Right lobe of liver (tissue), 6 donors: ENCODE results near the gene PTPN3. TPM values are rescaled to one million over a fixed set of nuclear protein-coding genes. Genes with fewer than 3 reads are reported as not detected.

ENCODE experiments used
- ATAC-seq, 4 donors: fragments of 200-7000 bp; cut with Tn5 transposase; one replicate each; pipeline ENCODE4 v1.9.1; 2020; ENCODE audit warnings: mild to moderate bottlenecking in 4 of 4, moderate library complexity in 4 of 4
- DNase-seq, 3 donors: peaks; one replicate each; pipeline ENCODE4 v3.0.0-alpha.2; 2020
- H3K27ac ChIP-seq, 3 donors: fragments of 200-600 bp; one replicate each; pipeline ENCODE4 v1.8.0; 2022
- H3K27me3 ChIP-seq, 2 donors: fragments of 200-600 bp; one replicate each; pipeline ENCODE4 v1.8.0; 2022
- H3K36me3 ChIP-seq, 4 donors: fragments of 200-600 bp; sonication (generic) in 1 of 4; one replicate each; pipeline versions ENCODE4 v1.5.1 to v1.8.0; 2017 to 2022; ENCODE audit warnings: control low read depth in 1 of 4
- H3K4me1 ChIP-seq, 4 donors: fragments of 200-600 bp; sonication (generic) in 1 of 4; one replicate each; pipeline versions ENCODE4 v1.5.1 to v1.8.0; 2017 to 2022; ENCODE audit warnings: control low read depth in 1 of 4
- H3K4me3 ChIP-seq, 3 donors: fragments of 200-600 bp; one replicate each; pipeline ENCODE4 v1.8.0; 2022
- H3K9me3 ChIP-seq, 4 donors: fragments of 200-600 bp; sonication (generic) in 1 of 4; one replicate each; pipeline versions ENCODE4 v1.5.1 to v1.8.0; 2017 to 2022; ENCODE audit warnings: control low read depth in 1 of 4
- CTCF ChIP-seq, 4 donors: fragments of 200-600 bp in 3 of 4; fragments of 450-650 bp in 1 of 4; IDR thresholded peaks; one replicate each; pipeline versions ENCODE4 v1.5.1 to v1.8.0; 2016 to 2022; ENCODE audit warnings: antibody characterized with exemption in 4 of 4, mild to moderate bottlenecking in 2 of 4
- POLR2A ChIP-seq: fragments of 450-650 bp; IDR thresholded peaks from one replicate; pipeline ENCODE4 v1.6.1; 2017; ENCODE audit warnings: antibody characterized with exemption, mild to moderate bottlenecking
- WGBS: methylation state at CpG from one replicate; pipeline ENCODE4 v1.1.6; 2018; ENCODE audit warnings: low coverage, low lambda C conversion rate; ENCODE audit not compliant: insufficient coverage; ENCODE audit errors: missing lambda C conversion rate; 5-methylcytosine and 5-hydroxymethylcytosine counted together
- intact Hi-C, 2 donors: fragments of 100-400 bp; cut with DNase I; formaldehyde crosslinking; loops; one replicate each; pipeline versions ENCODE4 v1.11.2 to v1.14.1; 2022
- total RNA-seq, 6 experiments: library from RNA; depleted of rRNA in 2 of 6; stranded (reverse); fragments of >200 nt in 2 of 6; fragmentation: NEBNext Ultra II Directional in 3 of 6; extraction: Animal tissue kit (Norgen Biotek cat#: 25700) in 3 of 6; gene quantifications; one replicate each; pipeline versions ENCODE4 v1.1.0 to v1.2.4, GENCODE V29; 2016 to 2023
- donor health status: DM: no; HTN: yes; CAD: no.
- donor health status: DM: no; HTN: no; CAD: no.
- donor health status: DM: no; HTN: no; CAD: no.
- donor health status: DM: no; HTN: yes; CAD: no.
- donor health status: DM: no; HTN: yes; CAD: no.

The PTPN3 gene
- total RNA-seq, 6 experiments from 2014 or later, result 15.0 to 33.3 (median 30.0) TPM

DNA sequence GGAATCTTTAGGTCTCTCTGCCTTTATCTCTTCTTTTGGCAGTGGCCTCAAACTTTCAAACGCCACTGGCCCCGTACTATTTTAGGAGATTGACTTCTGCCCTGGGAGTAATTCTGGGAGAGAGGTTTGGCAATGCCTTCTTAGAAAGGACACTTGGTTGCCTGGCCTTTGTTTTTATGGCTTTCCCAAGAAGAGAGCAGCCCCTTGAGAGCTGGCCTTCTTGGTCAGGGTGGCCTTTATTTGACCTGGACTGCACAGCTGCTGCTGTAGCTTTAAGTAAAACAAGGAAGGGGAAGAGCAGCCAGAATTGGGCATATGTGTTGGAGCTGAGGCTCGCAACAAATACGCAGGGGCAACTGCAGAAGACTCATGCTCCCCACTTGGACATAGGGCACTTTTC, 60.8 kb downstream of the PTPN3 start:
- Histone ChIP-seq H3K27me3 (no peaks in the 10 kb centered on the region), H3K9me3 (no peaks in the 10 kb centered on the region), H3K27ac (peak overlapping the region in 1 of 3 donors; percentile 33), H3K4me3 (no peak overlapping the region), H3K4me1 (peaks cover 0 to 19% (median 0%) of the 10 kb centered on the region in 4 donors), H3K36me3 (peaks cover 0 to 28% (median 11%) of the 10 kb centered on the region in 4 donors)
- DNase-seq, result no peak
- TF ChIP-seq POLR2A, result no peak
- intact Hi-C loops, result loop anchor here in 1 of 2 donors (10.0 kb wide), 1 partner anchor 58 kb away; the partner anchor contains the start of gene PTPN3
- 13% methylated on average over 2 of the region's 4 CpGs for WGBS
- no peak for ATAC-seq

DNA sequence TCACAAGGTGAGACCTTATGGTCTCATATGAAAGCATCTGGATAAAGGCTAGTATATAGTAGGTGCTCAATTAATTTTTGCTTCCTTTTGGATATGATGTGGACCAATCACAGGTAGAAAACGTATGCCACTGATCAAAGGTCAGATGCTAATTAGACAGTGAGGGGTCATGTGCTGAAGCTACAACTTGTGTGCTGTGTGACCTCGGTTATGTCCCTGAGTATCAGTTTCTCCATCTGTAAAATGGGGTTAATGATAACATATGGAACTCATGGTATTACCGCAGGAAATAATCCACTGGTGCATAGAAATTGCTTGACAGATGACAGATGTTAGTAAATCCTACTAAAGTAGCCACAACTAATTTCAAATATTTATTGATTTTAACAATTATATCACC, 62.0 kb downstream of the PTPN3 start:
- 80% methylated on average over 3 of the region's 3 CpGs for WGBS
- no peak for TF ChIP-seq CTCF (IDR thresholded peaks at IDR 0.05)
- TF ChIP-seq POLR2A, result no peak
- intact Hi-C loops, result loop anchor here in 1 of 2 donors (10.0 kb wide), 1 partner anchor 59 kb away; the partner anchor contains the start of gene PTPN3
- Histone ChIP-seq H3K27me3 (no peaks in the 10 kb centered on the region), H3K27ac (no peak overlapping the region), H3K4me3 (no peak overlapping the region), H3K9me3 (no peaks in the 10 kb centered on the region), H3K4me1 (peaks cover 0 to 12% (median 0%) of the 10 kb centered on the region in 4 donors), H3K36me3 (peaks cover 0 to 38% (median 13%) of the 10 kb centered on the region in 4 donors)
- DNase-seq (no peak), ATAC-seq (no peak)

- intact Hi-C loops, result loop anchor here in 1 of 2 donors (10.0 kb wide), 1 partner anchor 61 kb away; the partner anchor contains the start of gene PTPN3
- no peak overlapping the region for H3K4me3 ChIP-seq
- TF ChIP-seq POLR2A, result no peak
- TF ChIP-seq CTCF (IDR thresholded peaks at IDR 0.05), result no peak
- no peaks in the 10 kb centered on the region for H3K4me1 ChIP-seq
- ATAC-seq (no peak), DNase-seq (no peak)
- no peaks in the 10 kb centered on the region for H3K27me3 ChIP-seq
- no peak overlapping the region for H3K27ac ChIP-seq
- 92% methylated on average over 4 of the region's 5 CpGs for WGBS
- peaks cover 2 to 51% (median 15%) of the 10 kb centered on the region in 4 donors for H3K36me3 ChIP-seq
- no peaks in the 10 kb centered on the region for H3K9me3 ChIP-seq
Observed at GRCh38 chr9:109433476-109433875, 64.6 kb downstream of the PTPN3 start.

DNA sequence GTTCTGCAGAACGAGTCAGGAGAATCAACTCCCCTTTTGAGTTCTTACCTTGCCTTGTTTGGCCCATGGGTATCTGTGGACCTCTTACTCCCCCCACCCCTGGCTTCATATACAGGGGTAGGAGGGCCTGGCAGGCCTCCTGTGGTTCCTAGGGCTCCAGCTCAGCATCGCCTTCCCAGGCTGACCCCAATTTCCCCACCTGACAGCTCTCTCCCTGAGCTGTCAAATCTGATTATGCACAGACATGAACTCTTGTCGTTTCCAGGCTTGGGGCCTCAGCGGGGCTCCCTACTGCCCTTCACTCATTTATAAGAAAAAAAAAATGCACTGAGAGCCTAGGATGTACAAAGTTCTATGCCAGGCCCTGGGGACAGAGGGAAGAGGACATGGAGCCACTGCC, 67.9 kb downstream of the PTPN3 start:
- Histone ChIP-seq H3K4me1 (no peaks in the 10 kb centered on the region), H3K36me3 (peaks cover 4 to 53% (median 24%) of the 10 kb centered on the region in 4 donors), H3K4me3 (no peak overlapping the region), H3K27ac (no peak overlapping the region), H3K9me3 (no peaks in the 10 kb centered on the region), H3K27me3 (no peaks in the 10 kb centered on the region)
- intact Hi-C loops, result loop anchor here in 1 of 2 donors (10.0 kb wide), 1 partner anchor 65 kb away; the partner anchor contains the start of gene PTPN3
- WGBS, result 67% methylated on average over 4 of the region's 4 CpGs
- DNase-seq (no peak), ATAC-seq (no peak)
- no peak for TF ChIP-seq CTCF (IDR thresholded peaks at IDR 0.05)
- no peak for TF ChIP-seq POLR2A

DNA sequence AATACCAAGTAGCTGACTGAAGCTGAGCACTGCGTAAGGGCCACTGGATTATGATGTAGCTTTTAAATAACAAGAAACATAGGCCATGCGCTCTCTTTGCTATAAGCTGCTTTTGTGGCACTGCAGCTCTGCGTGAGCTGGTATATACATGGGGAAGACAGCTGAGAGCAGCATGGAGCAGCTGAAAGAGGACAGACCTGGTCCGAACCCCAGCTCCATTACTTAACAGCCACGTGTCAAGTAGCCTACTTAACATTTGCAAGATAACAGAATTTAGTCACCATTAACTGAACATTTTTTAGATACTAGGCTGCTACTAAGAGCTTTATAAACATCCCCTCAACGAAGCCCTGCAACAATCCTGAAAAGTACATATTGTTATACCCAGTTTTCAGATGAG, 69.3 kb downstream of the PTPN3 start:
- Histone ChIP-seq H3K27me3 (no peaks in the 10 kb centered on the region), H3K4me3 (no peak overlapping the region), H3K4me1 (no peaks in the 10 kb centered on the region), H3K36me3 (peaks cover 4 to 59% (median 27%) of the 10 kb centered on the region in 4 donors), H3K9me3 (no peaks in the 10 kb centered on the region), H3K27ac (no peak overlapping the region)
- intact Hi-C loops, result no loop called here
- no peak for ATAC-seq
- TF ChIP-seq CTCF (IDR thresholded peaks at IDR 0.05), result no peak
- no peak for TF ChIP-seq POLR2A
- WGBS, result 85% methylated on average over 6 of the region's 6 CpGs
- no peak for DNase-seq
